Caco-2 (cell line): ENCODE measurements around the gene OR8D2. TPM values are rescaled to one million over a fixed set of nuclear protein-coding genes. Genes with fewer than 3 reads are reported as not detected.

Source experiments
- Bru-seq: library from RNA; stranded (reverse); fragments of 400-500 nt; gene quantifications from one replicate; lab custom pipeline; 2021; lab: Mats Ljungman, UMichigan
- BruChase-seq, 2 experiments: library from RNA; stranded (reverse); fragments of 400-500 nt; gene quantifications; one replicate each; lab custom pipeline; 2021; lab: Mats Ljungman, UMichigan
- BruUV-seq: library from RNA; stranded (reverse); fragments of 400-500 nt; replicated peaks from 2 replicates; lab custom pipeline; 2021; lab: Mats Ljungman, UMichigan
- CTCF ChIA-PET: fragments of 300-600 bp; sonication (Branson Sonifier 250); formaldehyde crosslinking; loops from one replicate; lab custom pipeline; 2022; ENCODE audit warnings: antibody characterized with exemption; lab: Charles Lee
- POLR2A ChIA-PET: fragments of 300-600 bp; sonication (Branson Sonifier 250); formaldehyde crosslinking; loops from one replicate; lab custom pipeline; 2022; ENCODE audit warnings: antibody characterized with exemption; lab: Charles Lee
- DNase-seq, 2 experiments: peaks; one replicate each; pipeline versions ENCODE4 v3.0.0 to v3.0.0-alpha.2; 2020 to 2022
- H3K27me3 ChIP-seq: replicated peaks from 2 replicates; pipeline ENCODE4 v1.6.0; 2011; ENCODE audit warnings: low read length; ENCODE audit not compliant: control insufficient read depth, insufficient read depth
- H3K36me3 ChIP-seq: 2 replicates; pipeline ENCODE4 v1.5.1; 2011; ENCODE audit warnings: low read length; ENCODE audit not compliant: control insufficient read depth, insufficient read depth
- H3K4me1 ChIP-seq: fragments of 250-450 bp; sonication (Bioruptor Pico); 2 replicates; pipeline ENCODE4 v1.5.1; 2020; ENCODE audit warnings: mild to moderate bottlenecking
- H3K4me3 ChIP-seq: 2 replicates; pipeline ENCODE4 v1.5.1; 2011; ENCODE audit warnings: low read depth, mild to moderate bottlenecking, control low read depth, low read length
- H3K9me3 ChIP-seq: fragments of 250-450 bp; sonication (Bioruptor Pico); 2 replicates; pipeline ENCODE4 v1.5.1; 2020; ENCODE audit warnings: mild to moderate bottlenecking, moderate library complexity
- H3K27ac Mint-ChIP-seq: one replicate; pipeline ENCODE4 v1.8.0; 2022; ENCODE audit warnings: mixed read lengths; ENCODE audit not compliant: unreplicated experiment
- H3K27me3 Mint-ChIP-seq: one replicate; pipeline ENCODE4 v1.8.0; 2022; ENCODE audit warnings: mixed read lengths; ENCODE audit not compliant: insufficient read depth, unreplicated experiment
- H3K36me3 Mint-ChIP-seq: one replicate; pipeline ENCODE4 v1.8.0; 2022; ENCODE audit warnings: mild to moderate bottlenecking, mixed read lengths; ENCODE audit not compliant: insufficient read depth, unreplicated experiment
- H3K4me1 Mint-ChIP-seq: one replicate; pipeline ENCODE4 v1.8.0; 2022; ENCODE audit warnings: low read depth, mixed read lengths; ENCODE audit not compliant: unreplicated experiment
- H3K4me3 Mint-ChIP-seq: one replicate; pipeline ENCODE4 v1.8.0; 2022; ENCODE audit warnings: mild to moderate bottlenecking, moderate library complexity, mixed read lengths; ENCODE audit not compliant: unreplicated experiment
- H3K9me3 Mint-ChIP-seq: one replicate; pipeline ENCODE4 v1.8.0; 2022; ENCODE audit warnings: mixed read lengths; ENCODE audit not compliant: unreplicated experiment
- CTCF ChIP-seq, 2 experiments: fragments of 200-600 bp in 1 of 2; IDR thresholded peaks; 1 replicate in 1 of 2; 2 replicates in 1 of 2; pipeline versions ENCODE4 v1.5.1 to v1.8.0; 2011 to 2022; ENCODE audit warnings: antibody characterized with exemption in 1 of 2, control low read depth in 1 of 2, inconsistent platforms in 1 of 2, low read depth in 1 of 2, low read length in 1 of 2, mild to moderate bottlenecking in 1 of 2, moderate library complexity in 1 of 2; ENCODE audit not compliant: insufficient read depth in 1 of 2, severe bottlenecking in 1 of 2, unreplicated experiment in 1 of 2
- intact Hi-C: fragments of 100-400 bp; cut with micrococcal nuclease; formaldehyde crosslinking; loops from one replicate; pipeline ENCODE4 v1.10.0; 2022; ENCODE audit not compliant: unreplicated experiment
- long read RNA-seq: library from polyadenylated mRNA; stranded (forward); transcript quantifications from one replicate; pipeline ENCODE4 v2.0.0, GENCODE V29; 2022
- total RNA-seq: library from RNA; stranded (reverse); gene quantifications from 2 replicates; pipeline ENCODE4 v1.2.3, GENCODE V29; 2022

The OR8D2 gene
- total RNA-seq (not detected in 2 replicates), Bru-seq, nascent RNA (not detected), BruChase-seq, experiment 1, labeled RNA remaining after a 2-hour chase (not detected), BruChase-seq, experiment 2, labeled RNA remaining after a 6-hour chase (not detected)
- long read RNA-seq = 0 reads

- H3K9me3 Mint-ChIP-seq = no peaks in the 10 kb centered on the region
- no TSS peak for BruUV-seq
- POLR2A ChIA-PET = no interaction called here
These were observed at the start of gene OR8D2 for GRCh38 chr11:124320097-124320496. OR8D2 (minus strand) TSS chr11:124320197; CDS start chr11:124320197, 0 bp downstream.

GRCh38 chr11:124359566-124359965, 39.6 kb upstream of the OR8D2 start:
- Mint-ChIP-seq H3K4me1 (no peaks in the 10 kb centered on the region), H3K27me3 (peaks cover 30% of the 10 kb centered on the region), H3K9me3 (no peaks in the 10 kb centered on the region), H3K36me3 (no peaks in the 10 kb centered on the region), H3K4me3 (no peak overlapping the region), H3K27ac (no peak overlapping the region)
- TF ChIP-seq CTCF (IDR thresholded peaks at IDR 0.05; ENCODE audit: insufficient read depth in 1 of 2, low read depth in 1 of 2, low read length in 1 of 2, severe bottlenecking in 1 of 2, unreplicated experiment in 1 of 2) = no peak
- no peak for DNase-seq
- H3K27me3 ChIP-seq = no peaks in the 10 kb centered on the region; the same call in 1 of the 2 replicates
- H3K4me3 ChIP-seq = no peak overlapping the region
- POLR2A ChIA-PET = no interaction called here
- H3K4me1 ChIP-seq = no peaks in the 10 kb centered on the region
- no TSS peak for BruUV-seq
- CTCF ChIA-PET = no interaction called here
- H3K36me3 ChIP-seq = no peaks in the 10 kb centered on the region
- H3K9me3 ChIP-seq = no peaks in the 10 kb centered on the region
- intact Hi-C loops = no loop called here

More at GRCh38 chr11:124320097-124320496, at the start of gene OR8D2:
- Mint-ChIP-seq H3K27me3 (peaks cover 32% of the 10 kb centered on the region), H3K4me3 (no peak within 1 kb of the TSS), H3K27ac (no peak within 1 kb of the TSS), H3K36me3 (no peaks in the 10 kb centered on the region), H3K4me1 (peaks cover 5% of the 10 kb centered on the region)
- no peak for TF ChIP-seq CTCF (IDR thresholded peaks at IDR 0.05; ENCODE audit: insufficient read depth in 1 of 2, low read depth in 1 of 2, low read length in 1 of 2, severe bottlenecking in 1 of 2, unreplicated experiment in 1 of 2)
- Histone ChIP-seq H3K4me1 (no peaks in the 10 kb centered on the region), H3K27me3 (no peaks in the 10 kb centered on the region; the same call in 1 of the 2 replicates), H3K36me3 (no peaks in the 10 kb centered on the region), H3K9me3 (no peaks in the 10 kb centered on the region), H3K4me3 (no peak within 1 kb of the TSS)
- CTCF ChIA-PET = no interaction called here
- intact Hi-C loops = loop anchor here (10.0 kb wide), 1 partner anchor 245 kb away; no protein-coding TSS in a partner anchor
- DNase-seq = no peak

- H3K4me1 Mint-ChIP-seq = no peaks in the 10 kb centered on the region
- no peaks in the 10 kb centered on the region for H3K36me3 ChIP-seq
- no peaks in the 10 kb centered on the region for H3K9me3 Mint-ChIP-seq
- H3K36me3 Mint-ChIP-seq = no peaks in the 10 kb centered on the region
- TF ChIP-seq CTCF (IDR thresholded peaks at IDR 0.05; ENCODE audit: insufficient read depth in 1 of 2, low read depth in 1 of 2, low read length in 1 of 2, severe bottlenecking in 1 of 2, unreplicated experiment in 1 of 2) = no peak
- no peak overlapping the region for H3K4me3 Mint-ChIP-seq
- no peaks in the 10 kb centered on the region for H3K9me3 ChIP-seq
- ChIA-PET CTCF (no interaction called here), POLR2A (no interaction called here)
- DNase-seq = no peak
- no peak overlapping the region for H3K27ac Mint-ChIP-seq
- no TSS peak for BruUV-seq
- H3K27me3 ChIP-seq = no peaks in the 10 kb centered on the region
- H3K4me1 ChIP-seq = no peaks in the 10 kb centered on the region
- H3K27me3 Mint-ChIP-seq = peaks cover 11% of the 10 kb centered on the region
- intact Hi-C loops = no loop called here
- no peak overlapping the region for H3K4me3 ChIP-seq
These were observed 26.4 kb upstream of the OR8D2 start for GRCh38 chr11:124346311-124346955.
